Measurements from ENCODE around the gene SFTA2.
"Not testable (repeated sequence)": the region's sequence is repeated elsewhere in the genome, so short reads cannot be mapped to it uniquely, and the experiment has no call there.

The SFTA2 gene

GRCh38 chr6:30931969-30932645 lies at the start of gene SFTA2:
SFTA2 (minus strand) TSS chr6:30932170; CDS start chr6:30932096, 74 bp downstream.
- TF ChIP-seq CTCF (IDR thresholded peaks at IDR 0.05; ENCODE audit: low read depth, low read length): no peak
- no peak for DNase-seq (ENCODE audit: extremely low read depth, low read depth)

GRCh38 chr6:30979690-30980089 lies 47.7 kb upstream of the SFTA2 start:
- DNase-seq (ENCODE audit: extremely low read depth, low read depth): no peak
- no peak for TF ChIP-seq CTCF (IDR thresholded peaks at IDR 0.05; ENCODE audit: low read depth, low read length)

GRCh38 chr6:30979141-30979540 lies 47.2 kb upstream of the SFTA2 start:
- no peak for DNase-seq (ENCODE audit: extremely low read depth, low read depth)
- no peak for TF ChIP-seq CTCF (IDR thresholded peaks at IDR 0.05; ENCODE audit: low read depth, low read length)

GRCh38 chr6:30974490-30975252 lies 42.7 kb upstream of the SFTA2 start:
- DNase-seq (ENCODE audit: extremely low read depth, low read depth): no peak
- no peak for TF ChIP-seq CTCF (IDR thresholded peaks at IDR 0.05; ENCODE audit: low read depth, low read length)

- DNase-seq (ENCODE audit: extremely low read depth, low read depth): no peak
- TF ChIP-seq CTCF (IDR thresholded peaks at IDR 0.05; ENCODE audit: low read depth, low read length): no peak
These were observed 40.8 kb upstream of the SFTA2 start for GRCh38 chr6:30972816-30973215.

GRCh38 chr6:30970946-30971345 lies 39.0 kb upstream of the SFTA2 start:
- DNase-seq (ENCODE audit: extremely low read depth, low read depth): no peak
- TF ChIP-seq CTCF (IDR thresholded peaks at IDR 0.05; ENCODE audit: low read depth, low read length): no peak

- DNase-seq (ENCODE audit: extremely low read depth, low read depth): not testable (repeated sequence)
These were observed 37.2 kb upstream of the SFTA2 start for GRCh38 chr6:30969171-30969570.

Data from AG09319 (cell line).